ES-I3 (cell line): ENCODE results near the gene LDB2.

Source experiments
- H3K36me3 ChIP-seq: 2 replicates; pipeline ENCODE4 v1.6.1; 2013; ENCODE audit warnings: mild to moderate bottlenecking, low read length, control low read depth, moderate library complexity; ENCODE audit not compliant: insufficient read depth
- H3K4me1 ChIP-seq: 2 replicates; pipeline ENCODE4 v1.6.1; 2013; ENCODE audit warnings: mild to moderate bottlenecking, control low read depth, low read length; ENCODE audit not compliant: insufficient read depth
- H3K9ac ChIP-seq: 2 replicates; pipeline ENCODE4 v1.6.1; 2013; ENCODE audit warnings: low read depth, mild to moderate bottlenecking, low read length, moderate library complexity
- H3K9me3 ChIP-seq: 2 replicates; pipeline ENCODE4 v1.6.1; 2013; ENCODE audit warnings: mild to moderate bottlenecking, low read length, moderate library complexity; ENCODE audit not compliant: control insufficient read depth, insufficient read depth

The LDB2 gene

DNA sequence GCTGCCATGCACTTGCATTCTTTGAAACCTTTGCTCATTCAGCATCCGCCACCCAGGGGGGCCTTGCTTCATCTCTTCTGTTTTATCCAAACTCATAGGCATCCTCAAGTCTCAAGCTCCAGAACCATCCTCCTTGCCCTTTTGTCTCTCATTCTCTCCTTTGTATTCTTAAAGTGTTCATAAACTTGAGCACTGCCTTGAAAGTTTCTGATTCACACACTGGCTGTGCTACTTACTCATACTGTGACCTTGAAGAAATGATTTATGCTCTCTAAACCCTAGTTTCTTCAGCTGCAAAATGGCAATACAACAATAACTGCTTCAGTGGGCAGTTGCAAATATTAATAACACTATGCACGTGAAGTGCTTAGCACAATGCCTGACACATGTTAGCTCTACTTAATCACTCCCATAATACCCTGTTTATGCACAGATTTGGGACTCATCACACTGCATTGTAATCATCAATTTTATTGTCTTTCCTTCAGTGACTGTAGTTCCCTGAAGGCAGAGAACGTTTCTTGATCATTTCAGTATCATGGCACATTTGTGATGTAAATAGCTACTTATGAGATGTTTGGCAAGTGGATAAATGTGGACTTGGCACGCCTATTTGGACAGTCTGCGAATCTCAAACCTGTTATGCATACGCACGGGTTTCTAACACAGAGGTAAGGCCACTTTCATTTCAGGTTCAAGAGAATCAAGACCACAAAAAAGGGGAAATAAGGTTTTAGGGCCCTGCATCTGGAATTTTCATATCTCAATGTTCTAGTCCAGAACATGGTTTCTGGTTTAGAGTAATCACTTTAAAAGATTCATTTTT is 291.0 kb downstream of the LDB2 start:
- no peaks in the 10 kb centered on the region for H3K36me3 ChIP-seq
- H3K9ac ChIP-seq: no peak overlapping the region
- no peaks in the 10 kb centered on the region; the same call in 1 of the 2 replicates for H3K9me3 ChIP-seq
- H3K4me1 ChIP-seq: peaks cover 26% of the 10 kb centered on the region

DNA sequence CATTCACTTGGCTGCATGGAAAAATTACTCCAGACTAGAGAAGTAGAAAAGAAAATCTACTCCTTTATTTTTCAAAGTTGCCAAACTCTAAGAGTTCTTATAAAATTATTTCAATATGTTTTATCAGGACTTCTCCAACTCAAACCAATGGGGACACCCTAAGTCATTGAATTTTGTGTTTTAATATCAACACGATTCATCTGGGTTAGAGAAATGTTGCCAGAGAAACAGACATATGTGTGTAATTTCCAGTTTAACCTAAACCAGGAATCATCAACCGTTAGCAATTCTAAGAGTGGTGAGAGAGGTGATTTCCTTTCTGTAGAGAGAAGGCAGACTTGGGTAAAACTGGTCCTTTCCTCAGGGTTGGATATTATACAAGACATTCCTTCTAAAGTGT is 291.8 kb downstream of the LDB2 start:
- H3K9me3 ChIP-seq: no peaks in the 10 kb centered on the region; the same call in 1 of the 2 replicates
- no peaks in the 10 kb centered on the region for H3K36me3 ChIP-seq
- H3K4me1 ChIP-seq: peaks cover 26% of the 10 kb centered on the region
- no peak overlapping the region for H3K9ac ChIP-seq

DNA sequence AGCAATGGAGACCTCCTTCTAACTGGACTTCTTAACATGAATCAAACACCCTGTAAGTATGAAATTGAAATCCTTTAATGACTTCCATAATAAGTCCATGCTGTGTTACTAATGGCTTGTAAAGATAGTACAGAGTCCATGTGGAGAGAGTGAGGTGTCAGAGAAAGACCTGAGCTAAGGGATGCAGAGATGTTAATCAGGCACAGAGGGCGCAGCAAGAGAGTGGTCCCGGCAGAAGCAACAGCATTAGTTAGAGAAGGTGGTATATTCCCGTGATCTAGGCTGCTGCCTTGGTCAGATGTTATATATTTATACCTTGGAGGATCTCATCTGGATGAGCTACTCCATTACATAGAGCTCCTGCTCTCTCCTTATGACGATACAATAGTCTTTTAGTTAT is 295.3 kb downstream of the LDB2 start:
- no peaks in the 10 kb centered on the region for H3K36me3 ChIP-seq
- H3K4me1 ChIP-seq: peaks cover 11% of the 10 kb centered on the region
- no peaks in the 10 kb centered on the region; the same call in 1 of the 2 replicates for H3K9me3 ChIP-seq
- H3K9ac ChIP-seq: no peak overlapping the region

DNA sequence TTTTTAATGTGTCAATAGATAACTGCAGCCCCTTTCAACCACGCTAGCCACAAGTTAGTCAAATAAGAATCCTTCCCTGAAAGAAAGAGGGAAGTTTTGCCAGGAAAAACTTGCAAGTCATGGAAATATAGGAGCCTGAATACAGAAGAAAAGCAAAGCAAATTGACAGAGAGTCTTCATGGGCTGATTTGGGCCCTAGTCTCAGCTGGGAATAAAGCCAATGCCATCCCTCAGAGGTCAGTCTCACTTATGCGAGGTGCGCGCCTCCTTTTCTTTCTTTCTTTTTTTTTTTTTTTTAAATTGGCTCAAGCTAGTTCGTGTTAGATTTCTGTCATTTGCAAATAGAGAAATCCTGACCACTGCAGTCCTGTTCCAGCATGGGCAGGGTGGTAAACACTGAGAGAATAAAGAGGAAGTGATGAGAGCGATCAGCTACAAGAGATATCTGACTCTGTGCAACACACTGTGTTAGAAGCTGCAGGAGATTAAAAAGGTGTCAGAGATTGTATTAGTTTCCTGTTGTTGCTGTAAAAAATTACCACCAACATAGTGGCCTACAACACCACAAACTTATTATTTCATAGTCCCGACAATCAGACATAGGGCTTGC is 299.7 kb downstream of the LDB2 start:
- Histone ChIP-seq H3K9ac (no peak overlapping the region), H3K36me3 (no peaks in the 10 kb centered on the region), H3K9me3 (no peaks in the 10 kb centered on the region), H3K4me1 (peaks cover 6% of the 10 kb centered on the region)

DNA sequence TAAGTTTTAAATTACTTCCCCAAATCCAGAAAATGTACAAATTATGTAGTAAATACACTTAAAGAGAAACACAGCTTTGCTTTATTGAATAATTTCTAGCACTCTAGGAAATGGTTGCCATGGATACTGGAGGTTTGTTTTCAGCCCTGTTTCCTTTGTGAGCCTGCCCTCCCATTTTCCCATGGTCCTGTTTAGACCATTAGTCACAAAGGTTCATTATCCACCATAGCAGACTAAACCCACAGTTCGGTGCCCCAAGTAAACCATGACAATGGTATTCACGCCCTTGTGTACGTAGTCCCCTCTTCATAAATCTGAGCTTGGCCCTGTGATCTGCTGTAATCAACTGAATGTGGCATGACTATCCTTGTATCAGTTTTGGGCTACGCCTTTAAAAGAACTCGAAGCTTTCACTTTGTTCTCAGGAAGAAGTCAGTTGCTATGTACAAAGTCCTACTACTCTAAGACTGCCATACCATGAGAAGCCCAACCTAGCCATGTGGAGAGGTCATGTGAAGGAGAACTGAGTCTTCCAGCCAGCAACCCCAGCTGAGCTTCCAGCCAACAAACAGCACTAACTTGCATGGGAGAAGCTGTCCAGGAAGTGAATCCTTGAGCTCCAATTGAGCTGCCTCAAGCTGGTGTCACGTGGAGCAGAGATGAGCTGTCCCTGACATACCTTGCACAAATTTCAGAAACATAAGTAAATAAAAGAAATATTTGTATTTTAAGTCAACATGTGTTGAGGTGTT is 300.4 kb downstream of the LDB2 start:
- Histone ChIP-seq H3K36me3 (no peaks in the 10 kb centered on the region), H3K4me1 (peaks cover 6% of the 10 kb centered on the region), H3K9ac (no peak overlapping the region), H3K9me3 (no peaks in the 10 kb centered on the region)

DNA sequence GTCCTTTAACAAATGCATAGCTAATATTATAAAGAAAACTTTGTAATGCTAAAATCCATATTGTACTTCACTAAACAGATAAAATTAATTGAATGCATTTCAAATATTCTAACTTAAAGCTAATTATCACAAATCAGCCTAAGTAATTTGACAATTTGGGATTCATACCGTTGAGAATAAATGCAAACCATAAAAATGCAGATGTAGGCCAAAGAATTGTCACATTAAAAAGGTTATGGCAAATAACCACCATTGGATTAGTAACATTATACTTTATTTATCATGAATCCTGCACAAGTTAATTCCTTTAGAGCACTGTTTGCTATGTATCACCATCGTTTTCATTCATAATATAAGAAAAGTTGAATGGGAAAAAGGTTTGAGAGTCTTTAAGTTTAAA is 301.0 kb downstream of the LDB2 start:
- Histone ChIP-seq H3K36me3 (no peaks in the 10 kb centered on the region), H3K9ac (no peak overlapping the region), H3K9me3 (no peaks in the 10 kb centered on the region), H3K4me1 (peaks cover 6% of the 10 kb centered on the region)

DNA sequence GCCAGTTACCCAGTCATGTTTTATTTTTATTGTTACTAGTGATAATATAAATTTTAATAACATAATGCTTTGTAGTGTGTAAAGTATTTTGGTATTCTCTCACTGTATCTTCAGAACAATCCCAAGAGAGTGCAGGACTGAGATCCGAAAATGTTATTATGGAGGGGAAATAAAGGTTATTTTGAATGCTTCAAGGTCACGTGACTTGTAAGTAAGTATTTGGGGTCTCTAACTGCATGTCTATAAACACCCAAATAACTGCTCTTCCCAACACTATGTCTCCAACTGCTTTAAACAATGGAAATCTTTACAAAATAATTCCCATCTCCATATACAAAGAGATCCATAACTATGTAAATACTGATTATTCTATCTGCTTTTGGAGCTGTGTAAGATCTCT is 302.2 kb downstream of the LDB2 start:
- peaks cover 6% of the 10 kb centered on the region for H3K4me1 ChIP-seq
- no peaks in the 10 kb centered on the region for H3K9me3 ChIP-seq
- no peaks in the 10 kb centered on the region for H3K36me3 ChIP-seq
- H3K9ac ChIP-seq: no peak overlapping the region

DNA sequence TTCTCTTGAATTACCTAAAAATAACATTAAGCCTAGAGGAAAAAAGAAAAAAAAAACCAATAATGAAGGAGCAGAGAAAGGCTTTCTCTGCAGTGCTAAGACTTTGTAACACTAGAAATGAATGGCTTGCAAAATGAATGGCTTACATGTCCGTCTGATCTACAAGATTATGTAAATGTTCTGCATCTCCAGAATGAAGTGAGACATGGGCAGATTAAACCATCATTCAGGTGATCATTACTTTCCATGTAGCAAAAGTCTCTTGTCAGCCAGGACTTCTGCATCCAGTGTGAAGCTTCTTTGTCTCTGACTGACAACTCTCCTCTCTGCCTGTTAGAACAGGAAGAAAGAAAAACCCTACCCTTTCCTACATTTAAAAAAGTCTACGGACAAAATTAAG is 304.3 kb downstream of the LDB2 start:
- H3K4me1 ChIP-seq: peaks cover 6% of the 10 kb centered on the region
- no peaks in the 10 kb centered on the region for H3K36me3 ChIP-seq
- H3K9me3 ChIP-seq: no peaks in the 10 kb centered on the region
- no peak overlapping the region for H3K9ac ChIP-seq

DNA sequence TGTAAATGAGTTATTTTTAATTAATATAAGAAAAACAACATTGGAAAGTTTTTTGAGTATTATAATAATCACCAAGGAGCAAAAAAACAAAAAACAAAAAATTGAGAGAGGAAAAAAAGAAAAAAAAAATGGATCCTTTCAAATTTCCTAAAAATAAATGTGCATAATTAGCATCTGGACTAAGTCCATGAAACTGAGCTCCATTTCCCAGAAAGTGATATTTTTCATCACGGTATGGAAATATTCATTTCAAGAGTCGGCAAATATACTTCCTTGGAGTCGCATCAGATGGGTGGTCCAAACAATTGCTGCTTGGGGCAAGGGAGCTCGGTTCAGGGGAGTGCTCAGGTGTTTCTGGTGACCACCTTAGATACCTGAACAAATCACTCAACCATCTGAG is 305.1 kb downstream of the LDB2 start:
- no peaks in the 10 kb centered on the region for H3K36me3 ChIP-seq
- no peak overlapping the region for H3K9ac ChIP-seq
- no peaks in the 10 kb centered on the region for H3K9me3 ChIP-seq
- H3K4me1 ChIP-seq: peaks cover 6% of the 10 kb centered on the region

DNA sequence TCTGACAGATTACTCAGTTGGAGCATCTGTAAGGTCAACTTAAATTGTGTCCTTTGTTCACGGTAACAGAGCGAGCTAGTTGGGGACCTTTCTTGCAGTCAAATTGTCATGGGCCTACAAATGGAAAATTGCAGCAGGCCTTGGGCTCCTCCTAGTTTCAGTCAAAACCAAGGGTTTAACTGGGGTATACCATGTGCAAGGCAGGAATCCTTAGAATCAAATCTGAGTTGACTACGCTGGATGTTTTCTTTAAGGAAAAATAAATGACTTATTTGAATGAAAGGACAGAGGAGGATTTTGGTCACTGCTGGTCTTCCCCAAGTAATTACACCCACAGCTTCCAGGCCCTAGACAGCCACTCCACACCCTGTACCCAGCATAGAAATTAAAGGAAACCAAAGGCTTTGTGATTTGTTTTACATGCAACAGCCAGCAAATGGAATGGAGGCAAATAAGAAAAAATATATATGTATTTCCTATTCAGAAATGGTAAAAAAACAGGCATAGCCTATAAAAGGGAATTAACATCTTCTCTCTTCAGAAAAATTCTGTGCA is 307.1 kb downstream of the LDB2 start:
- Histone ChIP-seq H3K36me3 (no peaks in the 10 kb centered on the region), H3K9me3 (no peaks in the 10 kb centered on the region), H3K9ac (no peak overlapping the region), H3K4me1 (no peaks in the 10 kb centered on the region)

DNA sequence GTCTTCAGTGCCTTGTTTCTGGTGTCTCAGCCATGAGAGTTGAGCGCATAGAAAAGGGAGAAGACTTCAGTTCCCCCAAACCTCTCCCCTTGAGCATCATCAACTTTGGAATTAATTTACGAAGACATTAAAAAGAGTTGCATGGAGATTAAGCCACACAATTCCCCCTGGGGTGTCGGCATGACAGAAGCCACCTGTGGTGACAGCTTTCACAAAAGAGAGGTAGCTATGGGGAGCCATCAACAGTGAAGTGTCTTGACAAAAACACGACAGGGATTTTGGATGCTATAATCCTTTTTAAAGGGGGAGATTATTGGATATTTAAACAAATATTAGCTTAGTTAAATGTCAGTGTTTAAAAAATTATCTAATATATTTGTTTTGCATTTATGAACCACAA is 307.6 kb downstream of the LDB2 start:
- no peaks in the 10 kb centered on the region for H3K36me3 ChIP-seq
- no peak overlapping the region for H3K9ac ChIP-seq
- no peaks in the 10 kb centered on the region for H3K4me1 ChIP-seq
- H3K9me3 ChIP-seq: no peaks in the 10 kb centered on the region

DNA sequence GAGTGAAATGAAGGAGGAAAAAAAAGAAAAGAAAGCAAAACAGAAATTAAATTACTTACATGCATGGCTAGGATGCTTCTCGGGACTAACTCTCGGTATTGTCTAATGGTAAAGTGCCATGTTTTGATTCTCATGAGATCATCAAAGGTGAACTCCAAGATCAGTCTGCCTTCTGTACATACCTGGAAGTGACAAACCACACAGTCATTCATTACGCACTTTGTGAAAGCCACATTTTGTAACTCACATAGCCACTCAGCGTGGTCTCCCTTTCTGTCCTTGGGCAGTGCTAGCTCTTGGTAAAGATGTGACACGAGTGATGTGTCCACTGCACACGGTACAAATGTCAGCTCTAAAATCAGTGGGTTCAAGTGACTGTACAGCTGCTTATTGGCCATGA is 309.8 kb downstream of the LDB2 start:
- Histone ChIP-seq H3K9me3 (no peaks in the 10 kb centered on the region), H3K9ac (no peak overlapping the region), H3K4me1 (no peaks in the 10 kb centered on the region), H3K36me3 (no peaks in the 10 kb centered on the region)

DNA sequence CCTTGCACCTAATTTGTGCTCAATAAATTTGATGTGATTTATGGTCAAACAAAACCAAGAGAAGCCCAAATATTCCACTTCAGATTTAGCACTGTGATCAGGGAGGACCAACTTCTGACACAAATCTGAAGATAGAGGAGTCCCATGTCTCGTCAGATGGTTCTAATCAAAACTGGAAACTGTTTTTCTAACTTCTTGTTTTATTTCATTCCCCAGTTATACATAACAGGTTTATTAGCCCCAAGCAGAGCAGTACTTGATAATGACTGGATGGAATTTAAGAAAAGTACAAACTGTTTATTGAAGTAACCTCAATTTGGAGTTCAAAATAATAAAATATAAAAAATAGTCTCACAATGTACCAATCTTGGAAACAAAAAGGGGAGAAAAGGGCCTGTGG is 310.3 kb downstream of the LDB2 start:
- Histone ChIP-seq H3K9ac (no peak overlapping the region), H3K9me3 (no peaks in the 10 kb centered on the region), H3K36me3 (no peaks in the 10 kb centered on the region), H3K4me1 (no peaks in the 10 kb centered on the region)

DNA sequence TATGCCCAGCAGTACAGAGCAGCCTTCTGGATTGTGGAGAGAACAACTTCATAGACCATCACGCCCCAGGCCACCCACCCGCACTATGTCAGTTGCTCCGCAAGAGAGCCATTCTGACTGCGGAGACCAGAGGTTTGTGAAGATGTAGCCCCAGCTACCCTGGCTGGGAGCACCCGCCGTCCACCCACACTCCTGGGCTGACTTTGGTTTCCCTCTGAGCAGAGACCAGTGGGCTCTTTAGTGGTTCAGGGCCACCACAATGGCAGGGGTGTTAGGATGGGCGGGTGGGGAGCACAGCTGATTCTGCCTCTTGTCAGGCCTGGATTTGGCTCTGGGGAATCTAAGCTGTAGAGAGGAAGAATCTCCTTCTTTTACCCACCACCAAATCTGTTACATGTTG is 313.4 kb downstream of the LDB2 start:
- H3K9ac ChIP-seq: no peak overlapping the region
- H3K9me3 ChIP-seq: no peaks in the 10 kb centered on the region
- H3K4me1 ChIP-seq: no peaks in the 10 kb centered on the region
- H3K36me3 ChIP-seq: no peaks in the 10 kb centered on the region
